WTC11 (cell line): ENCODE results near the gene DNAJC15. TPM values are rescaled to one million over a fixed set of nuclear protein-coding genes. Genes with fewer than 3 reads are reported as not detected.

ENCODE experiments used
- ATAC-seq: fragments of 200-7000 bp; cut with Tn5 transposase; 2 replicates; pipeline ENCODE4 v1.10.0; 2021; ENCODE audit warnings: mild to moderate bottlenecking, moderate library complexity
- CTCF ChIA-PET: fragments of 300-600 bp; sonication (Branson Sonifier 250); formaldehyde crosslinking; loops from one replicate; lab custom pipeline; 2021; ENCODE audit warnings: antibody characterized with exemption; lab: Charles Lee
- POLR2A ChIA-PET: fragments of 350-600 bp; sonication (Branson Sonifier 250); formaldehyde crosslinking; loops from one replicate; lab custom pipeline; 2021; ENCODE audit warnings: antibody characterized with exemption; lab: Charles Lee
- DNase-seq: peaks from one replicate; pipeline ENCODE4 v3.0.0; 2021; ENCODE audit warnings: low spot score
- H3K27ac Mint-ChIP-seq: 2 replicates; pipeline ENCODE4 v1.8.0; 2021; ENCODE audit warnings: mixed read lengths
- H3K27me3 Mint-ChIP-seq: 2 replicates; pipeline ENCODE4 v1.8.0; 2021; ENCODE audit warnings: low read depth, mild to moderate bottlenecking, moderate library complexity, mixed read lengths
- H3K36me3 Mint-ChIP-seq: 2 replicates; pipeline ENCODE4 v1.8.0; 2021; ENCODE audit warnings: mixed read lengths
- H3K4me1 Mint-ChIP-seq: 2 replicates; pipeline ENCODE4 v1.8.0; 2022; ENCODE audit warnings: mixed read lengths
- H3K4me3 Mint-ChIP-seq: 2 replicates; pipeline ENCODE4 v1.8.0; 2021; ENCODE audit warnings: mild to moderate bottlenecking, moderate library complexity, mixed read lengths
- H3K9me3 Mint-ChIP-seq: 2 replicates; pipeline ENCODE4 v1.8.0; 2021; ENCODE audit warnings: mixed read lengths
- AR ChIP-seq: fragments of 250-450 bp; sonication (Bioruptor Pico); IDR thresholded peaks from 2 replicates; pipeline ENCODE4 v1.9.0; 2021; ENCODE audit warnings: mild to moderate bottlenecking
- ATF1 ChIP-seq: sonication (generic); formaldehyde crosslinking; IDR thresholded peaks from 2 replicates; pipeline ENCODE4 v1.8.1; 2023; ENCODE audit warnings: mild to moderate bottlenecking, moderate library complexity, missing genetic modification reagents
- ATF2 ChIP-seq: sonication (generic); formaldehyde crosslinking; IDR thresholded peaks from 2 replicates; pipeline ENCODE4 v1.8.1; 2022; ENCODE audit warnings: low read depth, missing genetic modification reagents, borderline replicate concordance
- CBFB ChIP-seq: sonication (generic); formaldehyde crosslinking; IDR thresholded peaks from 2 replicates; pipeline ENCODE4 v1.8.1; 2022; ENCODE audit warnings: mild to moderate bottlenecking, low read depth, missing genetic modification reagents
- CREB1 ChIP-seq: sonication (generic); formaldehyde crosslinking; IDR thresholded peaks from 2 replicates; pipeline ENCODE4 v1.8.0; 2023; ENCODE audit warnings: mild to moderate bottlenecking, missing genetic modification reagents
- CTCF ChIP-seq: fragments of 200-600 bp; IDR thresholded peaks from 2 replicates; pipeline ENCODE4 v1.8.0; 2022; ENCODE audit warnings: antibody characterized with exemption
- ESRRA ChIP-seq: sonication (generic); formaldehyde crosslinking; IDR thresholded peaks from 2 replicates; pipeline ENCODE4 v1.8.1; 2022; ENCODE audit warnings: mild to moderate bottlenecking, missing genetic modification reagents, borderline replicate concordance
- IRF2 ChIP-seq: sonication (generic); formaldehyde crosslinking; IDR thresholded peaks from 2 replicates; pipeline ENCODE4 v1.8.0; 2022; ENCODE audit warnings: low read depth, missing genetic modification reagents, borderline replicate concordance
- JAZF1 ChIP-seq: fragments of 250-450 bp; sonication (Bioruptor Pico); IDR thresholded peaks from 2 replicates; pipeline ENCODE4 v1.9.0; 2021; ENCODE audit warnings: moderate library complexity, mild to moderate bottlenecking, inconsistent platforms
- MXD4 ChIP-seq: fragments of 250-450 bp; sonication (Bioruptor Pico); IDR thresholded peaks from 2 replicates; pipeline ENCODE4 v1.8.0; 2021; ENCODE audit warnings: mild to moderate bottlenecking, moderate library complexity, borderline replicate concordance
- NFE2L1 ChIP-seq: sonication (generic); formaldehyde crosslinking; IDR thresholded peaks from 2 replicates; pipeline ENCODE4 v1.8.1; 2023; ENCODE audit warnings: missing genetic modification reagents
- NFYB ChIP-seq: sonication (generic); formaldehyde crosslinking; conservative IDR thresholded peaks from 2 replicates; pipeline ENCODE4 v1.8.0; 2022; ENCODE audit warnings: low read depth, missing genetic modification reagents
- NR1H2 ChIP-seq: sonication (generic); formaldehyde crosslinking; IDR thresholded peaks from 2 replicates; pipeline ENCODE4 v1.9.0; 2021; ENCODE audit warnings: mild to moderate bottlenecking, moderate library complexity, missing genetic modification reagents
- PREB ChIP-seq: sonication (generic); formaldehyde crosslinking; IDR thresholded peaks from 2 replicates; pipeline ENCODE4 v1.8.1; 2022; ENCODE audit warnings: mild to moderate bottlenecking, missing genetic modification reagents, moderate library complexity, borderline replicate concordance
- RORB ChIP-seq: fragments of 250-450 bp; sonication (Bioruptor Pico); IDR thresholded peaks from 2 replicates; pipeline ENCODE4 v1.9.0; 2021; ENCODE audit warnings: mild to moderate bottlenecking
- TEAD4 ChIP-seq: sonication (generic); formaldehyde crosslinking; IDR thresholded peaks from 2 replicates; pipeline ENCODE4 v1.8.0; 2022; ENCODE audit warnings: mild to moderate bottlenecking, missing genetic modification reagents
- ZBTB43 ChIP-seq: sonication (generic); formaldehyde crosslinking; IDR thresholded peaks from 2 replicates; pipeline ENCODE4 v1.8.1; 2023; ENCODE audit warnings: mild to moderate bottlenecking, missing genetic modification reagents
- ZNF317 ChIP-seq: sonication (generic); formaldehyde crosslinking; IDR thresholded peaks from 2 replicates; pipeline ENCODE4 v1.8.1; 2023; ENCODE audit warnings: low read depth, mild to moderate bottlenecking, moderate library complexity, missing genetic modification reagents, borderline replicate concordance
- ZNF423 ChIP-seq: fragments of 250-450 bp; sonication (Bioruptor Pico); IDR thresholded peaks from 2 replicates; pipeline ENCODE4 v2.1.2; 2022; ENCODE audit warnings: mild to moderate bottlenecking, moderate library complexity
- total RNA-seq: library from RNA; stranded (reverse); gene quantifications from 3 replicates; pipeline ENCODE4 v1.2.3, GENCODE V29; 2021

The DNAJC15 gene
- total RNA-seq, 1 experiment from 2014 or later = 12.2 TPM

- Mint-ChIP-seq H3K36me3 (no peaks in the 10 kb centered on the region), H3K27ac (no peak overlapping the region)
- CTCF ChIA-PET = no interaction called here
Observed at GRCh38 chr13:42994878-42995277, 28.5 kb upstream of the DNAJC15 start.

GRCh38 chr13:42996584-42996983, 26.8 kb upstream of the DNAJC15 start:
- Mint-ChIP-seq H3K9me3 (no peaks in the 10 kb centered on the region), H3K36me3 (no peaks in the 10 kb centered on the region), H3K27me3 (peaks cover 22% of the 10 kb centered on the region), H3K4me3 (no peak overlapping the region), H3K27ac (no peak overlapping the region), H3K4me1 (peaks cover 10% of the 10 kb centered on the region)
- ChIA-PET CTCF (no interaction called here), POLR2A (no interaction called here)
- no peak for ATAC-seq
- no peak for TF ChIP-seq CREB1 (CRISPR knock-in tag)
- no peak for DNase-seq

More at GRCh38 chr13:42994878-42995277, 28.5 kb upstream of the DNAJC15 start:
- TF ChIP-seq TEAD4 (CRISPR knock-in tag) (no peak), RORB (CRISPR knock-in tag) (no peak), CBFB (CRISPR knock-in tag) (no peak), IRF2 (CRISPR knock-in tag) (no peak), ZBTB43 (CRISPR knock-in tag) (no peak), NFE2L1 (CRISPR knock-in tag) (no peak), ZNF317 (CRISPR knock-in tag) (no peak), ATF1 (CRISPR knock-in tag) (no peak), NR1H2 (no peak)
- no peak for DNase-seq
- no peaks in the 10 kb centered on the region for H3K9me3 Mint-ChIP-seq
- ATAC-seq = no peak
- peaks cover 16% of the 10 kb centered on the region for H3K4me1 Mint-ChIP-seq
- no peak overlapping the region for H3K4me3 Mint-ChIP-seq
- POLR2A ChIA-PET = no interaction called here
- H3K27me3 Mint-ChIP-seq = peaks cover 31% of the 10 kb centered on the region

GRCh38 chr13:42997381-42997780, 26.0 kb upstream of the DNAJC15 start:
- CTCF ChIA-PET = interaction anchor here (1.2 kb wide), 1 partner anchor 18 kb away, joined by 4 read pairs; no protein-coding TSS in a partner anchor
- peaks cover 14% of the 10 kb centered on the region for H3K27me3 Mint-ChIP-seq
- H3K9me3 Mint-ChIP-seq = no peaks in the 10 kb centered on the region
- H3K4me1 Mint-ChIP-seq = peaks cover 7% of the 10 kb centered on the region
- H3K36me3 Mint-ChIP-seq = no peaks in the 10 kb centered on the region
- no peak overlapping the region for H3K27ac Mint-ChIP-seq
- no peak for TF ChIP-seq ATF2
- no peak overlapping the region for H3K4me3 Mint-ChIP-seq
- POLR2A ChIA-PET = no interaction called here
- ATAC-seq (no peak), DNase-seq (no peak)

- TF ChIP-seq CBFB (CRISPR knock-in tag) (no peak), NFE2L1 (CRISPR knock-in tag) (no peak), JAZF1 (CRISPR knock-in tag) (no peak)
- H3K4me1 Mint-ChIP-seq = no peaks in the 10 kb centered on the region
- no peaks in the 10 kb centered on the region for H3K27me3 Mint-ChIP-seq
- no peaks in the 10 kb centered on the region for H3K9me3 Mint-ChIP-seq
- H3K4me3 Mint-ChIP-seq = no peak overlapping the region
- no peak for DNase-seq
- no peak for ATAC-seq
- POLR2A ChIA-PET = no interaction called here
- CTCF ChIA-PET = no interaction called here
- H3K36me3 Mint-ChIP-seq = no peaks in the 10 kb centered on the region
- no peak overlapping the region for H3K27ac Mint-ChIP-seq
Observed at GRCh38 chr13:42999491-42999890, 23.9 kb upstream of the DNAJC15 start.

GRCh38 chr13:43000676-43001075, 22.7 kb upstream of the DNAJC15 start:
- peaks cover 10% of the 10 kb centered on the region for H3K4me1 Mint-ChIP-seq
- ATAC-seq = no peak
- CTCF ChIA-PET = no interaction called here
- no peaks in the 10 kb centered on the region for H3K36me3 Mint-ChIP-seq
- POLR2A ChIA-PET = no interaction called here
- no peaks in the 10 kb centered on the region for H3K27me3 Mint-ChIP-seq
- no peak overlapping the region for H3K4me3 Mint-ChIP-seq
- no peak for DNase-seq
- H3K27ac Mint-ChIP-seq = no peak overlapping the region
- H3K9me3 Mint-ChIP-seq = no peaks in the 10 kb centered on the region
- TF ChIP-seq NFYB (no peak), CTCF (no peak), PREB (CRISPR knock-in tag) (no peak), MXD4 (CRISPR knock-in tag) (no peak), AR (CRISPR knock-in tag) (no peak), ESRRA (CRISPR knock-in tag) (no peak), ZNF423 (CRISPR knock-in tag) (no peak)
